ENCODE results near the gene USP40. TPM values are rescaled to one million over a fixed set of nuclear protein-coding genes. Genes with fewer than 3 reads are reported as not detected.
A peak's percentile ranks its signal among the peaks of the same experiment; 100 is the strongest.

Gene USP40
- total RNA-seq, 1 experiment from 2014 or later = 22.1 TPM

- DNase-seq (ENCODE audit: low read depth) = peak; percentile 85
These were observed 139.8 kb downstream of the USP40 start for GRCh38 chr2:233426619-233427342.

Other genes with a start within 250 kb of the USP40 start
- 13.5 TPM in 2 replicates for gene DGKD, start 212.3 kb downstream of the USP40 start, total RNA-seq (2014; rRNA removed; shearing (Covaris generic))
- gene UGT1A8, start 50.9 kb upstream of the USP40 start, total RNA-seq (2014; rRNA removed; shearing (Covaris generic)) = 15.1 and 15.4 TPM in 2 replicates
- 8.2 and 13.4 TPM in 2 replicates for gene UGT1A10, start 69.7 kb upstream of the USP40 start, total RNA-seq (2014; rRNA removed; shearing (Covaris generic))
- gene UGT1A9, start 105.1 kb upstream of the USP40 start, total RNA-seq (2014; rRNA removed; shearing (Covaris generic)) = 0.24 and 1.0 TPM in 2 replicates
- gene UGT1A7, start 115.1 kb upstream of the USP40 start, total RNA-seq (2014; rRNA removed; shearing (Covaris generic)) = 0.17 TPM in 1 of 2 replicates, not detected in the other
- 1.1 TPM in 1 of 2 replicates, not detected in the other for gene UGT1A6, start 126.1 kb upstream of the USP40 start, total RNA-seq (2014; rRNA removed; shearing (Covaris generic))
- gene UGT1A5, start 146.1 kb upstream of the USP40 start, total RNA-seq (2014; rRNA removed; shearing (Covaris generic)) = 0.34 TPM in 1 of 2 replicates, not detected in the other
- gene UGT1A4, start 152.0 kb upstream of the USP40 start, total RNA-seq (2014; rRNA removed; shearing (Covaris generic)) = 0.63 TPM in 1 of 2 replicates, not detected in the other
- gene UGT1A3, start 162.3 kb upstream of the USP40 start, total RNA-seq (2014; rRNA removed; shearing (Covaris generic)) = not detected in 2 replicates
- gene UGT1A1, start 193.5 kb upstream of the USP40 start, total RNA-seq (2014; rRNA removed; shearing (Covaris generic)) = 0.03 and 0.06 TPM in 2 replicates
- gene MROH2A, start 211.5 kb upstream of the USP40 start, total RNA-seq (2014; rRNA removed; shearing (Covaris generic)) = 0.21 and 0.80 TPM in 2 replicates

Data from Daoy (cell line).